Ishikawa (cell line): ENCODE data around the gene PRG2.

Source experiments
- CEBPB ChIP-seq: IDR thresholded peaks from 2 replicates; pipeline ENCODE4 v1.6.1; 2012
- CREB1 ChIP-seq: IDR thresholded peaks from 2 replicates; pipeline ENCODE4 v1.6.1; 2012; ENCODE audit warnings: low read depth
- EGR1 ChIP-seq: IDR thresholded peaks from 2 replicates; pipeline ENCODE4 v1.6.1; 2012
- EP300 ChIP-seq: IDR thresholded peaks from 2 replicates; pipeline ENCODE4 v1.6.1; 2012; ENCODE audit warnings: borderline replicate concordance
- FOXM1 ChIP-seq: IDR thresholded peaks from 2 replicates; pipeline ENCODE4 v1.6.1; 2012; ENCODE audit warnings: low read depth, borderline replicate concordance
- MAX ChIP-seq: IDR thresholded peaks from 2 replicates; pipeline ENCODE4 v1.6.1; 2012
- NFIC ChIP-seq: IDR thresholded peaks from 2 replicates; pipeline ENCODE4 v1.6.1; 2012
- RAD21 ChIP-seq: IDR thresholded peaks from 2 replicates; pipeline ENCODE4 v1.6.1; 2012; ENCODE audit warnings: low read depth
- REST ChIP-seq: IDR thresholded peaks from 2 replicates; pipeline ENCODE4 v1.6.1; 2012; ENCODE audit warnings: low read depth, mild to moderate bottlenecking
- TAF1 ChIP-seq: IDR thresholded peaks from 2 replicates; pipeline ENCODE4 v1.6.1; 2012; ENCODE audit warnings: low read depth, mild to moderate bottlenecking
- TCF12 ChIP-seq: IDR thresholded peaks from 2 replicates; pipeline ENCODE4 v1.6.1; 2012; ENCODE audit warnings: low read depth
- TEAD4 ChIP-seq: IDR thresholded peaks from 2 replicates; pipeline ENCODE4 v1.6.1; 2012
- YY1 ChIP-seq: IDR thresholded peaks from 2 replicates; pipeline ENCODE4 v1.6.1; 2012; ENCODE audit warnings: low read depth
- ZBTB7A ChIP-seq: IDR thresholded peaks from 2 replicates; pipeline ENCODE4 v1.6.1; 2012; ENCODE audit warnings: low read depth

PRG2 gene

GRCh38 chr11:57432714-57433163, 42.3 kb upstream of the PRG2 start:
- TF ChIP-seq MAX (no peak), REST (no peak), YY1 (no peak), ZBTB7A (no peak), CEBPB (no peak), EP300 (no peak)

- TF ChIP-seq RAD21 = no peak
- no peak for TF ChIP-seq YY1
- no peak for TF ChIP-seq NFIC
- no peak for TF ChIP-seq TEAD4
- no peak for TF ChIP-seq CREB1
- no peak for TF ChIP-seq TAF1
These were observed 41.7 kb upstream of the PRG2 start for GRCh38 chr11:57432149-57432561.

GRCh38 chr11:57430952-57431351, 40.5 kb upstream of the PRG2 start:
- no peak for TF ChIP-seq ZBTB7A
- TF ChIP-seq EGR1 = no peak
- no peak for TF ChIP-seq TAF1
- TF ChIP-seq EP300 = no peak
- TF ChIP-seq MAX = no peak

GRCh38 chr11:57429946-57430345, 39.5 kb upstream of the PRG2 start:
- TF ChIP-seq MAX (no peak), FOXM1 (no peak), EP300 (no peak)

- no peak for TF ChIP-seq ZBTB7A
- no peak for TF ChIP-seq NFIC
These were observed 38.2 kb upstream of the PRG2 start for GRCh38 chr11:57428643-57429042.

GRCh38 chr11:57427727-57428082, 37.3 kb upstream of the PRG2 start:
- no peak for TF ChIP-seq TAF1
- TF ChIP-seq CEBPB = no peak
- TF ChIP-seq TEAD4 = no peak

- TF ChIP-seq TAF1 (no peak), FOXM1 (no peak), CEBPB (no peak), TEAD4 (no peak), MAX (no peak), TCF12 (no peak), REST (no peak), ZBTB7A (no peak), NFIC (no peak), CREB1 (no peak), YY1 (no peak)
These were observed 36.7 kb upstream of the PRG2 start, which contains the start of gene SLC43A3 for GRCh38 chr11:57426929-57427726. Gene SLC43A3, minus strand, starts transcription at chr11:57427121. Its CDS starts 949 bp downstream, at chr11:57426172.

GRCh38 chr11:57426439-57426928, 36.0 kb upstream of the PRG2 start:
- TF ChIP-seq CEBPB = no peak
- TF ChIP-seq EGR1 = no peak
- no peak for TF ChIP-seq TCF12
- TF ChIP-seq ZBTB7A = no peak
- TF ChIP-seq CREB1 = no peak
- no peak for TF ChIP-seq MAX
